NCI-H226 (cell line): Measurements from ENCODE around the gene DPP4.

Experiments
- DNase-seq: peaks from one replicate; pipeline ENCODE4 v3.0.0-alpha.2; 2015

The DPP4 gene

GRCh38 chr2:162073888-162074631 is at the start of gene DPP4:
DPP4 (minus strand) TSS chr2:162074215; CDS start chr2:162073981, 234 bp downstream.
- DNase-seq, result no peak

- DNase-seq, result peak; percentile 73
Measured at GRCh38 chr2:162118166-162119031, 44.4 kb upstream of the DPP4 start.

GRCh38 chr2:162116352-162116751 is 42.3 kb upstream of the DPP4 start:
- no peak for DNase-seq

- no peak for DNase-seq
Measured at GRCh38 chr2:162115076-162115475, 41.1 kb upstream of the DPP4 start.

- no peak for DNase-seq
Measured at GRCh38 chr2:162114271-162114670, 40.3 kb upstream of the DPP4 start.

- peak; percentile 71 for DNase-seq
Measured at GRCh38 chr2:162113776-162114168, 39.8 kb upstream of the DPP4 start.

GRCh38 chr2:162113088-162113775 is 39.2 kb upstream of the DPP4 start:
- no peak for DNase-seq

GRCh38 chr2:162111958-162112850 is 38.2 kb upstream of the DPP4 start:
- no peak for DNase-seq

GRCh38 chr2:162107361-162107901 is 33.4 kb upstream of the DPP4 start:
- DNase-seq, result no peak

- no peak for DNase-seq
Measured at GRCh38 chr2:162106746-162107145, 32.7 kb upstream of the DPP4 start.

GRCh38 chr2:162106146-162106551 is 32.1 kb upstream of the DPP4 start:
- peak; percentile 53 for DNase-seq

GRCh38 chr2:162103443-162104009 is 29.5 kb upstream of the DPP4 start:
- DNase-seq, result no peak

- DNase-seq, result no peak
Measured at GRCh38 chr2:162100579-162100978, 26.6 kb upstream of the DPP4 start.

GRCh38 chr2:162099836-162100235 is 25.8 kb upstream of the DPP4 start:
- no peak for DNase-seq

- DNase-seq, result peak; percentile 98
Measured at GRCh38 chr2:162092658-162093556, 18.9 kb upstream of the DPP4 start.

GRCh38 chr2:162092008-162092390 is 18.0 kb upstream of the DPP4 start:
- no peak for DNase-seq

GRCh38 chr2:162091325-162092007 is 17.5 kb upstream of the DPP4 start:
- peak; percentile 43 for DNase-seq

GRCh38 chr2:162090109-162090508 is 16.1 kb upstream of the DPP4 start:
- DNase-seq, result no peak

- peak; percentile 54 for DNase-seq
Measured at GRCh38 chr2:162086904-162087303, 12.9 kb upstream of the DPP4 start.
